ENCODE measurements around the gene EIF1. TPM values are rescaled to one million over a fixed set of nuclear protein-coding genes. Genes with fewer than 3 reads are reported as not detected.
"Not testable (repeated sequence)": the region's sequence is repeated elsewhere in the genome, so short reads cannot be mapped to it uniquely, and the experiment has no call there.

The EIF1 gene
- polyA plus RNA-seq, 1 experiment = 251 TPM

DNA sequence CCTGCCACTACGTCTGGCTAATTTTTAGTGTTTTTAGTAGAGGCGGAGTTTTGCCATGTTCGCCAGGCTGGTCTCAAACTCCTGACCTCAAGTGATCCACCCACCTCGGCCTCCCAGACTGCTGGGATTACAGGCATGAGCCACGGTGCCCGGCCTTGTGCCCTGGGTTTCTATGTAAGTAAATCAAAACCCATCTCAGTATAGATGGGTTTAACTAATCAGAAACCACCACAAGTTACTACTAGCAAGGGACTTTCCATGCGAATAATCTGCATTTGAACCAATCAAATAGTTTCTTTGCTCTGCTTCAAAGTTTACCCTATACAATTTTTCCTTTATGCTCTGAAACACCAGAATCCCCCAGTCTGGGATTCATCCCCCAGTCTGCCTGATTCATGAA lies 16.5 kb upstream of the EIF1 start:
- CTCF ChIA-PET = no interaction called here
- TF ChIP-seq, protein P1, sequence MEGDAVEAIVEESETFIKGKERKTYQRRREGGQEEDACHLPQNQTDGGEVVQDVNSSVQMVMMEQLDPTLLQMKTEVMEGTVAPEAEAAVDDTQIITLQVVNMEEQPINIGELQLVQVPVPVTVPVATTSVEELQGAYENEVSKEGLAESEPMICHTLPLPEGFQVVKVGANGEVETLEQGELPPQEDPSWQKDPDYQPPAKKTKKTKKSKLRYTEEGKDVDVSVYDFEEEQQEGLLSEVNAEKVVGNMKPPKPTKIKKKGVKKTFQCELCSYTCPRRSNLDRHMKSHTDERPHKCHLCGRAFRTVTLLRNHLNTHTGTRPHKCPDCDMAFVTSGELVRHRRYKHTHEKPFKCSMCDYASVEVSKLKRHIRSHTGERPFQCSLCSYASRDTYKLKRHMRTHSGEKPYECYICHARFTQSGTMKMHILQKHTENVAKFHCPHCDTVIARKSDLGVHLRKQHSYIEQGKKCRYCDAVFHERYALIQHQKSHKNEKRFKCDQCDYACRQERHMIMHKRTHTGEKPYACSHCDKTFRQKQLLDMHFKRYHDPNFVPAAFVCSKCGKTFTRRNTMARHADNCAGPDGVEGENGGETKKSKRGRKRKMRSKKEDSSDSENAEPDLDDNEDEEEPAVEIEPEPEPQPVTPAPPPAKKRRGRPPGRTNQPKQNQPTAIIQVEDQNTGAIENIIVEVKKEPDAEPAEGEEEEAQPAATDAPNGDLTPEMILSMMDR (IDR thresholded peaks at IDR 0.05; ENCODE audit: insufficient read depth, low read depth, low read length) = no peak
- Histone ChIP-seq H3K27me3 (ENCODE audit: control insufficient read depth, insufficient read depth, low read length) (no peaks in the 10 kb centered on the region), H3K36me3 (ENCODE audit: control insufficient read depth, insufficient read depth, low read length) (no peaks in the 10 kb centered on the region), H3K4me3 (ENCODE audit: low read depth, low read length) (no peak overlapping the region)
- DNase-seq (ENCODE audit: low read depth) = no peak
- POLR2A ChIA-PET = no interaction called here

DNA sequence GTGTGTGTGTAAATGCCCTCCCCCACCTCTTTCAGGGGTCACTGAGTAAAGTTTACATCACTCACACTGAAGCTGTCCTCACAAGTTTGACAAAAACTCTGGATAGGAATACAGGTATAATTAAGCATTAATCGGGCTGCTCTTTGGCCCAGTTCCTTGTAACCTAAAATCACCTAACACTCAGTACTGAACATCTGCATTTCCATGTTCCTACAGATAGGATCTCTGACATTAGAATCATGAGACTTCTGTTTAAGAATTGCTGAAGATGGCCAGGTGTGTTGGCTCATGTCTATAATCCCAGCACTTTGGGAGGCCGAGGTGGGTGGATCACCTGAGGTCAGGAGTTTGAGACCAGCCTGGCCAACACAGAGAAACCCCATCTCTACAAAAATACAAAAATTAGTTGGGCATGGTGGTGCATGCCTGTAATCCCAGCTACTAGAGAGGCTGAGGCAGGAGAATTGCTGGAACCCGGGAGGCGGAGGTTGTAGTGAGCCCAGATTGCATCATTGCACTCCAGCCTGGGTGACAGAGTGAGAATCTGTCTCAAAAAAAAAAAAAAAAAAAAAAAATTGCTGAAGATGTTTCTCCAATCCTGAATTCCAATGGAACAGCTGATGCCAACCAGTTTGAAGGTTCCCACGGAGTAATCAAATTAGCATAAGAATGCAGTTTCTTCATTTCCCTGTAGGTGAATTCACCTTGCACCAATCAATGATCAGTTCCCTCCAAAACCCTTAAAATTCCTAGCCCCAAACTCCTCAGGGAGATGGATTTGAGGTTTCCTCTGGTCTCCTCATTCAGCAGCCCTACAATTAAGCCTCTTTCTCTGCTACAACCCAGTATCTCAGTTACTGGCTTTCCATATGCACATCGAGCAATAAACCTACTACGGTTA lies 13.3 kb upstream of the EIF1 start:
- H3K27me3 ChIP-seq (ENCODE audit: control insufficient read depth, insufficient read depth, low read length); POLR2A ChIA-PET; H3K4me3 ChIP-seq (ENCODE audit: low read depth, low read length); H3K36me3 ChIP-seq (ENCODE audit: control insufficient read depth, insufficient read depth, low read length); DNase-seq (ENCODE audit: low read depth): not testable (repeated sequence)
- CTCF ChIA-PET = interaction anchor here (1.5 to 4.6 kb wide), 2 partner anchors 9 to 20 kb away, joined by 4 to 39 read pairs; no protein-coding TSS in a partner anchor

DNA sequence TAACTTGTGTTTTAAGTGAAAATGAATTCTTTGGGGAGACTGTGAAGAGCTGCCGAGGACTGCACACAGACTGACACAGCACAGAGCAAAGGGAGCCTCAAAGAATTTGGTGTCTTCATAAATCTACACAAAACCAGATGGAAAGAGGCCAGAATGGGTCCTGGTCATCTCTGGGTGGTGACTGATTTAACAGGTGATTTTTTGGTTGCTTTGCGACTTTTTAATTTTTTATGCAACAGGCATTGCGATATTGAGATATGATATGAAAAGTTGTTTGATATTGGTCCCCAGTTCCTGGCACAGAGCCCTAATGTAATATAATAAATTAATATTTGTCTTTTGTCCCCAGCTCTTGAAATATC lies 12.6 kb upstream of the EIF1 start:
- ChIA-PET POLR2A (no interaction called here), CTCF (interaction anchor here (1.5 to 4.6 kb wide), 2 partner anchors 9 to 20 kb away, joined by 4 to 39 read pairs; no protein-coding TSS in a partner anchor)
- no peak overlapping the region for H3K4me3 ChIP-seq (ENCODE audit: low read depth, low read length)

DNA sequence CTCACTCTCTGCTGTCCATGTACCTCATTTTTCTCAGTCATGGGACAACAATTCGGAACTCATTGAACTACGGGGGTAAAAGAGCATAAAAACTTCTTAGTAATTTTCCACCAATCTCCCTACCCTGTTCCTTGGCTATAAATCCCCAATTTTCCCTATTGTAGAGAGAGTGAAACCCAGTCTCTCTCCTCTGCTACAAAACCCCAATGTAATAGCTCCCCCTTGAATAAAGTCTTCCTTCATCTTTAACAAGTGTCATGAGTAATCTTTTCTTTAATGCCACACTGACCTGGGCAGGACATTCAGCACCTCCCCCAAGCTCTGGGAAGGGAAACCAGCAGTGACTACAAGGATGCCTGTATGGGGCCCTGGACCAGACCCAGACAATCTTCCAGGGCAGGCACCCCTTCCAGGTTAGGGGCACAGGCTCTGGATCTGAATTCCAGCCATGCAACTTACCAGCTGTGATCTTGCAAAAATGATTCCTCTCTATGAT lies 10.2 kb upstream of the EIF1 start:
- Histone ChIP-seq H3K27me3 (ENCODE audit: control insufficient read depth, insufficient read depth, low read length) (no peaks in the 10 kb centered on the region; the same call in 1 of the 2 replicates), H3K4me3 (ENCODE audit: low read depth, low read length) (no peak overlapping the region), H3K36me3 (ENCODE audit: control insufficient read depth, insufficient read depth, low read length) (no peaks in the 10 kb centered on the region)
- POLR2A ChIA-PET = interaction anchor here (2.2 kb wide), 1 partner anchor 10 kb away, joined by 19 read pairs; the partner anchor contains the start of gene EIF1
- CTCF ChIA-PET = interaction anchor here (0.9 to 4.6 kb wide), 9 partner anchors 8 to 872 kb away, joined by 3 to 39 read pairs (median 6); partner anchors contain the start of gene EIF1
- no peak for DNase-seq (ENCODE audit: low read depth)
- TF ChIP-seq, protein P1 (IDR thresholded peaks at IDR 0.05; ENCODE audit: insufficient read depth, low read depth, low read length) = no peak

More for the DNA sequence above, 12.6 kb upstream of the EIF1 start:
- no peaks in the 10 kb centered on the region for H3K27me3 ChIP-seq (ENCODE audit: control insufficient read depth, insufficient read depth, low read length)
- TF ChIP-seq, protein P1 (IDR thresholded peaks at IDR 0.05; ENCODE audit: insufficient read depth, low read depth, low read length) = no peak
- no peaks in the 10 kb centered on the region for H3K36me3 ChIP-seq (ENCODE audit: control insufficient read depth, insufficient read depth, low read length)
- DNase-seq (ENCODE audit: low read depth) = no peak

DNA sequence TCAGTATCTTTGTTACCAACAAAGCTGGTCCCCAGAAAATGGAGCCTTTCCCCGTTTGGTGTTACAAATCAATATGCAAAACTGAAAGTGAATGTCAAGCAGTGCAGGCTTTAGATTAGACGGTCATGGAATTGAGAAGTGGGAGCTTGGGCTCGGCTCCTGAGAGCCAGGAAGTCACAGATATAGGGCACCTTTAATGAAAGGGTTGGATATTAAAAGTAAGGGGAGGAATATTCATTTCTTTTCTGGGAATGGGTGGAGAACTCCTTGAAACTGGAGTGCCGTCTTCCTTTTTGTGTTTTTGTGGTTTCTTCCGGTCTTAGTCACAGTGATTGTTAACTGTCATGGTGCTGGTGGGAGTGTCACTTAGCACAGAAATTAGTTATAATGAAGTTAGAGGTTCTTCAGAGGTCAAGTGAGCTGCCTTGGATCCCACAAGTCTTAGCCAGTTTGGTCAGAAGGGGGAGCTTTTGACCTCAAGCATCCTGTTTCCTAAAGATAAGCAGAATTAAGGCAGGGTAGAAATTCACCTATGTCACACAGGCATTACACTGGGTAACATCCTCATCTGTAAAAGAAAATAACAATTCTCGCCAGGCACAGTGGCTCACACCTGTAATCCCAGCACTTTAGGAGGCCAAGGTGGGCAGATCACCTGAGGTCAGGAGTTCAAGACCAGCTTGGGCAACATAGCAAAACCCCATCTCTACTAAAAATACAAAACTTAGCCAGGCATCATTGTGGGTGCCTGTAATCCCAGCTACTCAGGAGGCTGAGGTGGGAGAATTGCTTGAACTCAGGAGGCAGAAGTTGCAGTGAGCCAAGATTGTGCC lies 9.6 kb upstream of the EIF1 start:
- no peak for DNase-seq (ENCODE audit: low read depth)
- Histone ChIP-seq H3K27me3 (ENCODE audit: control insufficient read depth, insufficient read depth, low read length) (peaks cover 1% of the 10 kb centered on the region; the same call in 1 of the 2 replicates), H3K36me3 (ENCODE audit: control insufficient read depth, insufficient read depth, low read length) (no peaks in the 10 kb centered on the region), H3K4me3 (ENCODE audit: low read depth, low read length) (no peak overlapping the region)
- TF ChIP-seq, protein P1 (IDR thresholded peaks at IDR 0.05; ENCODE audit: insufficient read depth, low read depth, low read length) = peak; percentile 19; the same call in 1 of the 2 replicates
- ChIA-PET POLR2A (interaction anchor here (2.2 kb wide), 1 partner anchor 10 kb away, joined by 19 read pairs; the partner anchor contains the start of gene EIF1), CTCF (interaction anchor here (0.8 to 4.6 kb wide), 10 partner anchors 9 to 872 kb away, joined by 3 to 39 read pairs (median 4); partner anchors contain the start of gene EIF1)

Measured in BJ (cell line).